ENCODE data around the gene BCDIN3D. TPM values are rescaled to one million over a fixed set of nuclear protein-coding genes. Genes with fewer than 3 reads are reported as not detected.

BCDIN3D gene
- total RNA-seq, 1 donor from 2014 or later = 3.9 TPM

- ATAC-seq = no peak
Measured at GRCh38 chr12:49818241-49818895, 24.5 kb downstream of the BCDIN3D start.

- no peak for ATAC-seq
Measured at GRCh38 chr12:49813131-49813530, 29.8 kb downstream of the BCDIN3D start.

- no peak for ATAC-seq
Measured at GRCh38 chr12:49811961-49812401, 30.9 kb downstream of the BCDIN3D start.

- ATAC-seq = no peak
Measured at GRCh38 chr12:49811136-49811535, 31.8 kb downstream of the BCDIN3D start.

- ATAC-seq = no peak
Measured at GRCh38 chr12:49809906-49810389, 33.0 kb downstream of the BCDIN3D start.

- ATAC-seq = no peak
Measured at GRCh38 chr12:49809381-49809905, 33.5 kb downstream of the BCDIN3D start.

- no peak for ATAC-seq
Measured at GRCh38 chr12:49808686-49809380, 34.1 kb downstream of the BCDIN3D start.

- ATAC-seq = no peak
Measured at GRCh38 chr12:49807991-49808580, 34.8 kb downstream of the BCDIN3D start.

- no peak for ATAC-seq
Measured at GRCh38 chr12:49806877-49807276, 36.0 kb downstream of the BCDIN3D start.

- no peak for ATAC-seq
Measured at GRCh38 chr12:49806321-49806813, 36.5 kb downstream of the BCDIN3D start.

- ATAC-seq = no peak
Measured at GRCh38 chr12:49805409-49805808, 37.5 kb downstream of the BCDIN3D start.

GRCh38 chr12:49804821-49805220 lies 38.1 kb downstream of the BCDIN3D start:
- no peak for ATAC-seq

GRCh38 chr12:49803693-49804450 lies 39.0 kb downstream of the BCDIN3D start:
- ATAC-seq = peak; percentile 54

- no peak for ATAC-seq
Measured at GRCh38 chr12:49801141-49802063, 41.5 kb downstream of the BCDIN3D start.

- ATAC-seq = no peak
Measured at GRCh38 chr12:49800421-49801140, 42.3 kb downstream of the BCDIN3D start.

- ATAC-seq = no peak
Measured at GRCh38 chr12:49798934-49799333, 44.0 kb downstream of the BCDIN3D start.

- ATAC-seq = no peak
Measured at GRCh38 chr12:49798248-49798647, 44.7 kb downstream of the BCDIN3D start.

GRCh38 chr12:49797449-49797776 lies 45.5 kb downstream of the BCDIN3D start:
- ATAC-seq = no peak

- ATAC-seq = no peak
Measured at GRCh38 chr12:49796606-49797448, 46.1 kb downstream of the BCDIN3D start.

GRCh38 chr12:49796155-49796554 lies 46.8 kb downstream of the BCDIN3D start:
- ATAC-seq = no peak

Data from esophagus mucosa (tissue), 1 donor.